ENCODE measurements around the gene GLI3. TPM values are rescaled to one million over a fixed set of nuclear protein-coding genes. Genes with fewer than 3 reads are reported as not detected.

Gene GLI3
- total RNA-seq, 2 donors from 2014 or later = 6.0 to 8.1 TPM

GRCh38 chr7:41974870-41975557, 262.0 kb downstream of the GLI3 start:
- no peak for ATAC-seq
- DNase-seq = no peak
- intact Hi-C loops (cut with DNase I) = loop anchor here in 1 of 2 donors (10.0 kb wide), 2 partner anchors 330 to 720 kb away; no protein-coding TSS in a partner anchor

- no peak for ATAC-seq
- intact Hi-C loops (cut with DNase I) = loop anchor here in 1 of 2 donors (10.0 kb wide), 2 partner anchors 332 to 722 kb away; no protein-coding TSS in a partner anchor
- no peak for DNase-seq
Observed at GRCh38 chr7:41973202-41973730, 263.7 kb downstream of the GLI3 start.

GRCh38 chr7:41972776-41973175, 264.2 kb downstream of the GLI3 start:
- intact Hi-C loops (cut with DNase I) = loop anchor here in 1 of 2 donors (10.0 kb wide), 2 partner anchors 332 to 722 kb away; no protein-coding TSS in a partner anchor
- no peak for DNase-seq
- ATAC-seq = no peak

GRCh38 chr7:41972270-41972669, 264.7 kb downstream of the GLI3 start:
- no peak for ATAC-seq
- DNase-seq = no peak
- intact Hi-C loops (cut with DNase I) = loop anchor here in 1 of 2 donors (10.0 kb wide), 2 partner anchors 333 to 723 kb away; no protein-coding TSS in a partner anchor

- ATAC-seq (no peak), DNase-seq (no peak)
- intact Hi-C loops (cut with DNase I) = loop anchor here in 1 of 2 donors (10.0 kb wide), 2 partner anchors 333 to 723 kb away; no protein-coding TSS in a partner anchor
Observed at GRCh38 chr7:41971640-41972187, 265.3 kb downstream of the GLI3 start.

- intact Hi-C loops (cut with DNase I) = loop anchor here in 1 of 2 donors (10.0 kb wide), 2 partner anchors 334 to 724 kb away; no protein-coding TSS in a partner anchor
- no peak for ATAC-seq
- no peak for DNase-seq
Observed at GRCh38 chr7:41970941-41971340, 266.1 kb downstream of the GLI3 start.

- DNase-seq (no peak), ATAC-seq (no peak)
- intact Hi-C loops (cut with DNase I) = loop anchor here in 1 of 2 donors (10.0 kb wide), 2 partner anchors 335 to 725 kb away; no protein-coding TSS in a partner anchor
Observed at GRCh38 chr7:41969561-41970105, 267.4 kb downstream of the GLI3 start.

- no peak for DNase-seq
- peak in 1 of 2 donors; percentile 79 for ATAC-seq
- intact Hi-C loops (cut with DNase I) = no loop called here
Observed at GRCh38 chr7:41967156-41967555, 269.9 kb downstream of the GLI3 start.

- DNase-seq (no peak), ATAC-seq (no peak)
- intact Hi-C loops (cut with DNase I) = no loop called here
Observed at GRCh38 chr7:41965951-41966505, 271.0 kb downstream of the GLI3 start.

- intact Hi-C loops (cut with DNase I) = no loop called here
- DNase-seq (no peak), ATAC-seq (no peak)
Observed at GRCh38 chr7:41964849-41965745, 271.9 kb downstream of the GLI3 start.

GRCh38 chr7:41964183-41964753, 272.7 kb downstream of the GLI3 start:
- no peak for ATAC-seq
- intact Hi-C loops (cut with DNase I) = no loop called here
- DNase-seq = no peak

GRCh38 chr7:41956705-41957104, 280.3 kb downstream of the GLI3 start:
- DNase-seq (no peak), ATAC-seq (peak; percentile 14 to 38)
- intact Hi-C loops (cut with DNase I) = no loop called here

GRCh38 chr7:41955893-41956675, 280.9 kb downstream of the GLI3 start:
- DNase-seq (peak; percentile 97), ATAC-seq (peak; percentile 98 to 99)
- intact Hi-C loops (cut with DNase I) = no loop called here

GRCh38 chr7:41955451-41955850, 281.6 kb downstream of the GLI3 start:
- intact Hi-C loops (cut with DNase I) = no loop called here
- ATAC-seq (peak in 1 of 2 donors; percentile 32), DNase-seq (no peak)

GRCh38 chr7:41954976-41955375, 282.0 kb downstream of the GLI3 start:
- ATAC-seq (no peak), DNase-seq (no peak)
- intact Hi-C loops (cut with DNase I) = no loop called here

GRCh38 chr7:41948503-41948902, 288.5 kb downstream of the GLI3 start:
- DNase-seq (no peak), ATAC-seq (no peak)
- intact Hi-C loops (cut with DNase I) = loop anchor here in 1 of 2 donors (10.0 kb wide), 1 partner anchor 746 kb away; no protein-coding TSS in a partner anchor

GRCh38 chr7:41943094-41943577, 293.9 kb downstream of the GLI3 start:
- peak; percentile 80 for DNase-seq
- intact Hi-C loops (cut with DNase I) = loop anchor here (2.0 to 10.0 kb wide), 5 partner anchors 34 to 934 kb away; no protein-coding TSS in a partner anchor
- peak; percentile 83 to 92 for ATAC-seq

Data from left cardiac atrium (tissue), 4 donors.